GM19372 (cell line): ENCODE measurements around the gene TBC1D22A.

Source experiments
- ATAC-seq: cut with Tn5 transposase; IDR thresholded peaks from one replicate; pipeline ENCODE4 v1.9.1; 2021; ENCODE audit warnings: mild to moderate bottlenecking, low read depth, moderate library complexity; ENCODE audit not compliant: unreplicated experiment

The TBC1D22A gene

GRCh38 chr22:46917771-46918101, 155.3 kb downstream of the TBC1D22A start:
- ATAC-seq, result no peak

- ATAC-seq, result no peak
These were observed 155.7 kb downstream of the TBC1D22A start for GRCh38 chr22:46918197-46918596.

- ATAC-seq, result no peak
These were observed 159.6 kb downstream of the TBC1D22A start for GRCh38 chr22:46922037-46922436.

GRCh38 chr22:46923394-46923793, 160.9 kb downstream of the TBC1D22A start:
- ATAC-seq, result no peak

- no peak for ATAC-seq
These were observed 163.4 kb downstream of the TBC1D22A start for GRCh38 chr22:46925818-46926217.

DNA sequence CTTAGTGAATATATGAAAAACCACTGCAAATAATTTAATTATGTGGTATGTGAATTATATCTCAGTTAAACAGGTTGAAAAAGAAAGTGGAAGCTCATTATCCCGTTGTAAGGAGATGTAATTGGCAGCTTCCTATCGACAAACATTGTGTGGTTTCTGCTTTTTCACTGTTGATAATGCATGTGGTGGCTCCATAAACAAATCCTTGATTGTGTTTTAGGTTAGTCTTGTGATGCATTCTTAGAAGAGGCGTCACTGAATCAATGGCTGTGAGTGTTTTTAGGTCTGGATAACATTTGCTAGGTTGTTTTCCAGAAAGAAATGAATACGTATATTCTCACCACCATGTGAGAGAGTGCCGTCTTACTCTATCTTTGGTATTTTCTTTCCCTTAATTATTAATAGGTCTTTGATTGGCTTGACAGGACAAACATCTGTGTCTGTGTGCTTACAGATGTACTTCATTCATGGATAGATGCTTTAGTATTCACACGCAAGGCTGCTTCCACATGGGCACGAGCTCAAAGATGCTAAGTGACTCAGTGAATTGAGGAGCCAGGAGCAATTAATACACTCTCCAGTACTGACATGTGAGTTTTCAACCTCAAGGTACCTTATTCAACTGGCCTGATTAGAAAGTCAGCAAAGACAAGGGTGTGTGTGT, 166.7 kb downstream of the TBC1D22A start:
- no peak for ATAC-seq

DNA sequence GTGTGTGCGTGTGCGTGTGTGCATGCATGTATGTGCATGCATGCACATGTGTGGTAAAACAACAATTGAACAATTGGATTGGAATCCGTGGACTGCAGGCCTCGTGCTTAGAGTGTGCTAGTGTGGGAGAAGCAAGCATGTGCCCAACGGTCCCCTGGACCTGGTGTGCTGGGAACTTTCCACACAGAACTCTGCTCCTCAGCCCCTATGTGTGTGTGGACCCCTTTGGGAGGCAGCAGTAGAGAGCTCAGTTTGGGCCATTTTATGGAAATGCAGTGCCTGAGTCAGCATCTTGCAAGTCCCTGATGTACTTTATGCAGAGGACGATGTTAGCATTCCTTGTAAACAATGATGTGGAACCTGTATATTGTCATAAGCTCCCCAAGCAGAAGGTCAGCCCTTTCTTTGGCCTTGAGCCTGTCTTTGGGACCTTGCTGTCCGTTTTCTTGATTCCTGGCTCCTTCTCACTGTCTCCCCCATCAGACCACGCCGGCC, 167.3 kb downstream of the TBC1D22A start:
- no peak for ATAC-seq

DNA sequence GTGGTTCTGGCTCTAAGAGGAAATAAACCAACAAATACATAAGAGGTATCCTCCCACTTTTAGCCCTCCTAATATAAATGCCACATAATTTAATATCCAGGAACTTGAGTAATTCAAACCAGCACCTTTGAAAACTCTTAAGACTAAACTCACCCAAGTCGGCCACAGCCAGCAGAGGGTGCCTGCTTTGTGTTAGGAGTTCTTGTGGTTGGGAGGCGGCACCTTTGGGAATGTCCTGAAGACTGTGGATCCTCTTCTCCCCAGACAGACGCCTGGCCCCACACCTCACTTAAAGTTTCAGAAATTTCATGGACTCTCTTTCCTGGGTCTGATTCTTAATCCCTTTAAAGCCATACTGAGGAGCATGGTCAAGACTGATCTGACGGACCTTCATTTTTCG, 169.0 kb downstream of the TBC1D22A start:
- ATAC-seq, result no peak

DNA sequence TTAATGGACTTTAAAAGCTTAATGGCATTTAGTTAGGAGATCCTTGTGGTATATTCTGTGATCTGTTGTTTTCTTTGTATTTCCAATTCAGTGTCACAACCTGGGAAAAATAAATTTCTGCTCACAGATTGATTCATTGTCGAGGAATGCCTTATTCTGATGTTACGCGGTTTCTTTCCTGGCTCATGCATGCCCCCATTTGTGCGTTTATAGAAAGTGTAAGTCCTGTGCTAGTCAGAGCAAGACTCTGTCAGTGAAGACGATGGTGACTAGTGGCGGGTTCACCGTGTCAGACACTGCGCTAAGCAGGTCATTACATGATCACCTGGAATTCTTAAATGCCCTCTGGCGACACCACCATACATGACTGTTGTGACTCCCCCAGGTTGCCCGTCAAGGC, 169.4 kb downstream of the TBC1D22A start:
- ATAC-seq, result no peak

- ATAC-seq, result no peak
These were observed 170.8 kb downstream of the TBC1D22A start for GRCh38 chr22:46933040-46933930.

- ATAC-seq, result no peak
These were observed 171.8 kb downstream of the TBC1D22A start for GRCh38 chr22:46934172-46934745.

- ATAC-seq, result no peak
These were observed 172.5 kb downstream of the TBC1D22A start for GRCh38 chr22:46934746-46935491.

GRCh38 chr22:46935506-46936377, 173.3 kb downstream of the TBC1D22A start:
- ATAC-seq, result no peak

DNA sequence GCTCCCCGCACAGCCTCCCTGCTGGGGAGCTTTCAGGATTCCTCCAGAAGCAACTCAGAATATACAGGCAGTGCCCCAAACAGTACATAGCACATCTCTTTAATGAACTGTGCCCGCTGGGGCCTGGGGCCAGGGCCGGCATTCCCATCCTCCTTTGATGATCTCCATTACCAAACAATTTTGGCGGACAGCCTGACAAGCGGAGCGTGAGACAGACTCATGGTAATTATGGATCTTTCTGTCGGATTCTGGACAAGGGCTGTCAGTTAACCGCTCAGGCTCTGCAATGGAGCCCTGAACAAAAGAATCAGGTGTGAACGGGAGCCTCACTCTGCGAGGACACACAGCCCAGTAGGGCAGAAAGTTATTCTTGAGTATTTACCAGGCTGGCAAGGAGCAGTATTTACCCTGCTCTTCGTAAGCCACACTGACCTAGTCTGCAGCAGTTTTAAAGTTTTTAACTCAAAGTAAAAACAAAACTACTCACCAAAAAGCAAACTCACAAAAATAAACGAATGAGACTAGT, 174.0 kb downstream of the TBC1D22A start:
- ATAC-seq, result no peak

DNA sequence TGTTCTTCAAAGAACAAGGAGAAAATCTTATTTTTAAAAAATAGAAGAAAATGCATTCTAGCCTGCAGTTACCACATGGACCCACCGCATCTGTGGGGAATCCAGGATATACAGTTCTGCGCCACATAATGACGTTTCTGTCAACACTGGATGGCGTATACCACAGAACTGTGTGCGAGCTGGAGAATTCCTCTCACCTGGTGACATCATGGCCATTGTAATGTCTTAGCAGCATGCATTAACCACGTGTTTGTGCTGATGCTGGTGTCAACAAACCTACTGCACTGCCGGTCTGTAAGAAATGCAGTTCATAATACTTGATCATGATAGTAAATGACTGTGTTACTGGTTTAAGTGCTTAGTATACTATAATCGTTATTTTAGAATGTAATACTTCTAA, 174.7 kb downstream of the TBC1D22A start:
- ATAC-seq, result no peak

DNA sequence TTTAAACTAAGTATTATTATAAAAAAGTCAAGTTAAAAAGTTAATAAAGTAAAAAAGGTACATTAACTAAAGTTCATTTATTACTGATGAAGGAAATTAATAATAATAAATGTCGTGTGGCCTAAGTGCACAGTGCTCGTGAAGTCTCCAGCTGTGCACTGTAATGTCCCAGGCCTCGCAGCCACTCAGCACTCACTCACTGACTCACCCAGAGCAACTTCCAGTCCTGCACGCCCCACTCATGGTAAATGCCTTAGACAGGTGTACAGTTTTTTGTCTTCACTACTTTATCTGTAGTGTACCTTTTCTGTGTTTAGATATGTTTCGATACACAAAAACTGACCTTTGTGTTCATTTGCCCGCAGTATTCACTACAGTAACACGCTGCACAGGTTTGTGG, 175.5 kb downstream of the TBC1D22A start:
- no peak for ATAC-seq

- ATAC-seq, result no peak
These were observed 179.7 kb downstream of the TBC1D22A start for GRCh38 chr22:46941968-46942798.
